ENCODE results near the gene PROC.

Gene PROC

GRCh38 chr2:127419448-127420038 is 1.3 kb downstream of the PROC start:
- no peak for TF ChIP-seq CTCF (IDR thresholded peaks at IDR 0.05)

GRCh38 chr2:127420039-127420864 is 2.0 kb downstream of the PROC start:
- TF ChIP-seq CTCF (IDR thresholded peaks at IDR 0.05) = no peak

- no peak for TF ChIP-seq CTCF (IDR thresholded peaks at IDR 0.05)
Observed at GRCh38 chr2:127421116-127421800, 3.0 kb downstream of the PROC start.

- TF ChIP-seq CTCF (IDR thresholded peaks at IDR 0.05) = no peak
Observed at GRCh38 chr2:127421871-127422558, 3.8 kb downstream of the PROC start.

GRCh38 chr2:127422559-127423477 is 4.6 kb downstream of the PROC start:
- no peak for TF ChIP-seq CTCF (IDR thresholded peaks at IDR 0.05)

- TF ChIP-seq CTCF (IDR thresholded peaks at IDR 0.05) = no peak
Observed at GRCh38 chr2:127423478-127423843, 5.2 kb downstream of the PROC start.
